Colonic mucosa (tissue), 4 donors: ENCODE data around the gene SIRT7. TPM values are rescaled to one million over a fixed set of nuclear protein-coding genes. Genes with fewer than 3 reads are reported as not detected.

Experiments used
- DNase-seq: peaks from one replicate; pipeline ENCODE4 v3.0.0-alpha.2; 2020
- H3K27ac ChIP-seq: fragments of 200-600 bp; one replicate; pipeline ENCODE4 v1.8.0; 2021
- H3K27me3 ChIP-seq: fragments of 200-600 bp; one replicate; pipeline ENCODE4 v1.8.0; 2021
- H3K36me3 ChIP-seq: fragments of 200-600 bp; one replicate; pipeline ENCODE4 v1.8.0; 2021
- H3K4me1 ChIP-seq: fragments of 200-600 bp; one replicate; pipeline ENCODE4 v1.8.0; 2021; ENCODE audit warnings: mild to moderate bottlenecking
- H3K4me3 ChIP-seq: fragments of 200-600 bp; one replicate; pipeline ENCODE4 v1.8.0; 2021
- H3K9ac ChIP-seq, 2 donors: one replicate each; pipeline ENCODE4 v1.7.0; 2013; ENCODE audit warnings: control low read depth in 2 of 2, low read depth in 2 of 2, low read length in 2 of 2
- H3K9me3 ChIP-seq: fragments of 200-600 bp; one replicate; pipeline ENCODE4 v1.8.0; 2021
- CTCF ChIP-seq: fragments of 200-600 bp; IDR thresholded peaks from one replicate; pipeline ENCODE4 v1.8.0; 2022; ENCODE audit warnings: antibody characterized with exemption, mild to moderate bottlenecking
- intact Hi-C: fragments of 100-400 bp; cut with DNase I; formaldehyde crosslinking; loops from one replicate; pipeline ENCODE4 v1.14.1; 2022
- total RNA-seq, 2 donors: library from RNA; stranded (reverse); fragmentation: NEBNext Ultra II Directional in 1 of 2; extraction: Animal tissue kit (Norgen Biotek cat#: 25700) in 1 of 2; gene quantifications; one replicate each; pipeline ENCODE4 v1.2.1, GENCODE V29; 2021
- donor health status: healthy.
- donor health status: DM: no; HTN: no; CAD: no.
- donor health status: DM: no; HTN: no; CAD: no.

The SIRT7 gene
- total RNA-seq, result 10 to 100 TPM; 43.3 to 81.9 TPM

GRCh38 chr17:81917565-81918332, at the start of gene SIRT7:
SIRT7 (minus strand) TSS chr17:81918176; CDS start chr17:81918131, 45 bp downstream.
- H3K4me1 ChIP-seq, result peaks cover 20% of the 10 kb centered on the region

GRCh38 chr17:81967244-81967532, 49.2 kb upstream of the SIRT7 start:
- Histone ChIP-seq H3K27ac (no peak overlapping the region), H3K36me3 (no peaks in the 10 kb centered on the region), H3K9me3 (no peaks in the 10 kb centered on the region), H3K4me1 (peaks cover 14% of the 10 kb centered on the region), H3K4me3 (no peak overlapping the region), H3K9ac (peak overlapping the region; percentile 40 to 43), H3K27me3 (peaks cover 24% of the 10 kb centered on the region)
- no peak for DNase-seq
- intact Hi-C loops, result no loop called here
- no peak for TF ChIP-seq CTCF

More at GRCh38 chr17:81917565-81918332, at the start of gene SIRT7:
- peak; percentile 79 for DNase-seq
- no peaks in the 10 kb centered on the region for H3K9me3 ChIP-seq
- H3K4me3 ChIP-seq, result peak within 1 kb of the TSS; percentile 86
- intact Hi-C loops, result no loop called here
- TF ChIP-seq CTCF, result no peak
- no peaks in the 10 kb centered on the region for H3K27me3 ChIP-seq
- H3K9ac ChIP-seq, result peak within 1 kb of the TSS; percentile 79 to 90
- H3K36me3 ChIP-seq, result peaks cover 13% of the 10 kb centered on the region
- peak within 1 kb of the TSS; percentile 88 for H3K27ac ChIP-seq

- no peak for TF ChIP-seq CTCF
- no peaks in the 10 kb centered on the region for H3K36me3 ChIP-seq
- peaks cover 14% of the 10 kb centered on the region for H3K4me1 ChIP-seq
- intact Hi-C loops, result no loop called here
- H3K27ac ChIP-seq, result no peak overlapping the region
- peak; percentile 67 for DNase-seq
- H3K9ac ChIP-seq, result no peak overlapping the region
- no peak overlapping the region for H3K4me3 ChIP-seq
- peaks cover 30% of the 10 kb centered on the region for H3K27me3 ChIP-seq
- H3K9me3 ChIP-seq, result no peaks in the 10 kb centered on the region
These were observed 48.6 kb upstream of the SIRT7 start for GRCh38 chr17:81966343-81967243.

- Histone ChIP-seq H3K9ac (no peak overlapping the region), H3K27me3 (peaks cover 44% of the 10 kb centered on the region), H3K4me1 (peaks cover 22% of the 10 kb centered on the region), H3K9me3 (no peaks in the 10 kb centered on the region), H3K4me3 (no peak overlapping the region), H3K36me3 (no peaks in the 10 kb centered on the region), H3K27ac (no peak overlapping the region)
- no peak for TF ChIP-seq CTCF
- intact Hi-C loops, result no loop called here
- DNase-seq, result no peak
These were observed 46.3 kb upstream of the SIRT7 start for GRCh38 chr17:81964081-81964849.
